ENCODE results near the gene PCNX3.

GRCh38 chr11:65569164-65569972 is 46.2 kb upstream of the PCNX3 start:
- TF ChIP-seq CTCF (IDR thresholded peaks at IDR 0.05) (no peak), POLR2A (IDR thresholded peaks at IDR 0.05) (no peak)

Data from body of pancreas (tissue), 4 donors.